Mesodermal cell (in vitro differentiated cells): ENCODE data around the gene CCDC148.
"Not testable (repeated sequence)": the region's sequence is repeated elsewhere in the genome, so short reads cannot be mapped to it uniquely, and the experiment has no call there.

ENCODE experiments used
- H3K27ac ChIP-seq: 2 replicates; pipeline ENCODE4 v1.7.0; 2013; ENCODE audit warnings: mild to moderate bottlenecking, low read depth, low read length, moderate library complexity; ENCODE audit not compliant: severe bottlenecking
- H3K36me3 ChIP-seq: 2 replicates; pipeline ENCODE4 v1.7.1; 2013; ENCODE audit warnings: mild to moderate bottlenecking, low read length, moderate library complexity; ENCODE audit not compliant: control insufficient read depth, insufficient read depth
- H3K4me1 ChIP-seq: one replicate; pipeline ENCODE4 v1.7.1; 2013; ENCODE audit warnings: mild to moderate bottlenecking, low read length; ENCODE audit not compliant: insufficient read depth, control insufficient read depth, poor library complexity, severe bottlenecking
- H3K4me3 ChIP-seq: 2 replicates; pipeline ENCODE4 v1.7.0; 2013; ENCODE audit warnings: low read length, control low read depth, mild to moderate bottlenecking; ENCODE audit not compliant: insufficient read depth, poor library complexity, severe bottlenecking; ENCODE audit errors: extremely low read depth
- H3K9me3 ChIP-seq: 2 replicates; pipeline ENCODE4 v1.7.1; 2013; ENCODE audit warnings: mild to moderate bottlenecking, low read length, moderate library complexity; ENCODE audit not compliant: control insufficient read depth
- WGBS, 2 experiments: methylation state at CpG; one replicate each; pipeline ENCODE4 v1.1.5; 2013; ENCODE audit warnings: missing lambda C conversion rate in 2 of 2; ENCODE audit not compliant: insufficient coverage in 2 of 2; 5-methylcytosine and 5-hydroxymethylcytosine counted together

CCDC148 gene

GRCh38 chr2:158243392-158243791 lies 213.2 kb downstream of the CCDC148 start:
- H3K36me3 ChIP-seq, result no peaks in the 10 kb centered on the region
- H3K27ac ChIP-seq, result no peak overlapping the region
- H3K4me3 ChIP-seq, result no peak overlapping the region
- H3K4me1 ChIP-seq, result no peaks in the 10 kb centered on the region
- 60 to 71% methylated on average over 3 to 4 of the region's 4 CpGs for WGBS, 2 experiments
- no peaks in the 10 kb centered on the region for H3K9me3 ChIP-seq

- Histone ChIP-seq H3K9me3 (no peaks in the 10 kb centered on the region), H3K36me3 (no peaks in the 10 kb centered on the region), H3K27ac (no peak overlapping the region), H3K4me1 (no peaks in the 10 kb centered on the region), H3K4me3 (no peak overlapping the region)
- 65 to 88% methylated on average over 1 to 2 of the region's 2 CpGs for WGBS, 2 experiments
These were observed 214.3 kb downstream of the CCDC148 start for GRCh38 chr2:158242280-158242679.

DNA sequence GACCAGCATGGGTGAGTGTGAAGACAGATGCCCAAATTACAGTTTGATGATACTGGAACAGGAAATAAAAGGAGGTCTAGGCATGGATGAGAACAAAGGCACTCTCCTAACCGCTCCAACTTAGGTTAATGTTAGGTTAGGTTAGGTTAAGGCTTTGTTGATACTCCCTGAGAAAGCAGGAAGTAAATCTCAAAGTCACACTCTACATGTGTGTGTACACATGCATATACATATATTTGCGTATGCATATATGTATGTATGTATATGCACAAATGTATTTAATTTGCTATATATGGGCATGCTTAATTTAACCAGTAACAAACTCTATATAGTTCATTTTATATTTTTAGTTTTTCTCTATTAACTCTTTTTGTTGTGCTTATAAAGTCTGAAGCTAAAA lies 215.6 kb downstream of the CCDC148 start:
- Histone ChIP-seq H3K9me3 (no peaks in the 10 kb centered on the region), H3K4me1 (no peaks in the 10 kb centered on the region), H3K4me3 (no peak overlapping the region), H3K27ac (no peak overlapping the region), H3K36me3 (no peaks in the 10 kb centered on the region)
- WGBS, 2 experiments, result no CpG with 5 or more reads among the region's 2 CpGs

DNA sequence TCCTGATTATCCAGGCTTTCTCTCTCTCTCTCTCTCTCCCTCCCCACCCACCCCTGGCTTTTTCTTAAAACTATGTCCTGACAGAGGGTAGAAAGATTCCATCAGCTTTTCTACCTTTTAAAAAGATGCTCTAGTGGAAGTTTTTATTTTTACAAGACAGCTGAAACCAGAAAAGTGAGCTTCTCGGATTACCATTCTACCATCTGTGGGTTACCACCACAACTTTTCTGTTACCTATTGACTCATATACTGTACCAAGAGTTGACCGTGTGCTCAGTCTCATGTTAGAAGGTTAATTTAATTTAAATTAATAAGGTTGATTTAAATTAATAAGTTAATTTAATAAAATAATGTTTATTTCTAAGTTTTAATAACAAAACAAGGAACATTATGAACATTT lies 217.3 kb downstream of the CCDC148 start:
- no CpG with 5 or more reads among the region's 2 CpGs for WGBS, 2 experiments
- no peaks in the 10 kb centered on the region for H3K36me3 ChIP-seq
- no peaks in the 10 kb centered on the region for H3K4me1 ChIP-seq
- H3K9me3 ChIP-seq, result no peaks in the 10 kb centered on the region
- H3K27ac ChIP-seq, result no peak overlapping the region
- H3K4me3 ChIP-seq, result no peak overlapping the region

DNA sequence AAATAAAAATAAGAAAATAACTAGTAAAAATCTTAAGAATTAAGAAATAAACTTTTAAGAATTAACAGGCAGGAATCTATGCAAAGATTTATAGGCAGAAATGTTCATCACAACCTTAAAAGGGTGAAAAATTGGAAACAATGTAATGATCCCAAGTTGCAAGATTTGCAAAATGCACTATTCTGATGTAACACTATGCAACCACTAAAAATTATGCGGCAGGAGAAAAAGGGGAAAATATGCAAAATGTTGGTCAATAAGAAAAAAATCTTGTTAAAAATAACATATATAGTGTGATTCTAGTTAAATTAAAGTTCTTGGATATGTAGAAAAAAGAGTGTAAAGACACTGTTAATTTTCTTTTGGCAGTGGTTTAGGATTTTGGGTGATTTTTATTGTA lies 222.1 kb downstream of the CCDC148 start:
- no peak overlapping the region for H3K4me3 ChIP-seq
- H3K4me1 ChIP-seq, result no peaks in the 10 kb centered on the region
- H3K27ac ChIP-seq, result no peak overlapping the region
- no peaks in the 10 kb centered on the region for H3K36me3 ChIP-seq
- no peaks in the 10 kb centered on the region for H3K9me3 ChIP-seq
- no CpG with 5 or more reads among the region's 1 CpG for WGBS, 2 experiments

DNA sequence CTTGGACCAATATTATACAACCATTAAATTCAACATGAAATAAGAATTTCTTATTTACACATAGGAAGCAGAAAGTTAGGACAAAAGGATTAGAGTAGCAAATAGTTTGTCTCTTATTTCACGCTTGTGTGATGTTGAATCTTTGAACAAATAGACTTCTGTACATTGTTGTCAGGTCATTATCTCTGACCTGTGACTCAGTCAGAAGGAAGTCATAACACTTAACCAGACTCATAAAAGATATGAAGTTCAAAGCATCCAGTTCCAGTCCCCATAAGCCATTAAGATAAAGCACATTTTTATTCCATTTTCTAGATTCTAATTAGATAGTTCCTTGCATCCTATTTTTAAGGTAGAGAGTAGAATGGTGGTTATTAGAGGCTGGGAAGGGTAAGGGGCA lies 224.1 kb downstream of the CCDC148 start:
- no peaks in the 10 kb centered on the region for H3K9me3 ChIP-seq
- H3K27ac ChIP-seq, result no peak overlapping the region
- no peak overlapping the region for H3K4me3 ChIP-seq
- no CpG with 5 or more reads among the region's 1 CpG for WGBS, 2 experiments
- H3K36me3 ChIP-seq, result no peaks in the 10 kb centered on the region
- no peaks in the 10 kb centered on the region for H3K4me1 ChIP-seq

GRCh38 chr2:158228943-158229508 lies 227.5 kb downstream of the CCDC148 start:
- no peaks in the 10 kb centered on the region for H3K9me3 ChIP-seq
- H3K36me3 ChIP-seq, result no peaks in the 10 kb centered on the region
- no peaks in the 10 kb centered on the region for H3K4me1 ChIP-seq
- no peak overlapping the region for H3K4me3 ChIP-seq
- H3K27ac ChIP-seq, result no peak overlapping the region

DNA sequence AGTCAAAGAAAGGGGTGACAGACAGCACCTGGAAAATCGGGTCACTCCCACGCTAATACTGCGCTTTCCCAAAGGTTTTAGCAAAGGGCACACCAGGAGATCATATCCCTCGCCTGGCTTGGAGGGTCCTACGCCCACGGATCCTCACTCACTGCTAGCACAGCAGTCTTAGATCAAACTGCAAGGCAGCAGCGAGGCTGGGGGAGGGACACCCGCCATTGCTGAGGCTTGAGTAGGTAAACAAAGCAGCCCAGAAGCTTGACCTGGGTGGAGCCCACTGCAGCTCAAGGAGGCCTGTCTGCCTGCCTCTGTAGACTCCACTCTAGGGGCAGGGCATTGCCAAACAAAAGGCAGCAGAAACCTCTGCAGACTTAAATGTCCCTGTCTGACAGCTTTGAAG lies 233.5 kb downstream of the CCDC148 start:
- H3K4me3 ChIP-seq, H3K27ac ChIP-seq, H3K4me1 ChIP-seq, H3K9me3 ChIP-seq, H3K36me3 ChIP-seq: not testable (repeated sequence)
- 76 to 92% methylated on average over 4 to 6 of the region's 8 CpGs for WGBS, 2 experiments

DNA sequence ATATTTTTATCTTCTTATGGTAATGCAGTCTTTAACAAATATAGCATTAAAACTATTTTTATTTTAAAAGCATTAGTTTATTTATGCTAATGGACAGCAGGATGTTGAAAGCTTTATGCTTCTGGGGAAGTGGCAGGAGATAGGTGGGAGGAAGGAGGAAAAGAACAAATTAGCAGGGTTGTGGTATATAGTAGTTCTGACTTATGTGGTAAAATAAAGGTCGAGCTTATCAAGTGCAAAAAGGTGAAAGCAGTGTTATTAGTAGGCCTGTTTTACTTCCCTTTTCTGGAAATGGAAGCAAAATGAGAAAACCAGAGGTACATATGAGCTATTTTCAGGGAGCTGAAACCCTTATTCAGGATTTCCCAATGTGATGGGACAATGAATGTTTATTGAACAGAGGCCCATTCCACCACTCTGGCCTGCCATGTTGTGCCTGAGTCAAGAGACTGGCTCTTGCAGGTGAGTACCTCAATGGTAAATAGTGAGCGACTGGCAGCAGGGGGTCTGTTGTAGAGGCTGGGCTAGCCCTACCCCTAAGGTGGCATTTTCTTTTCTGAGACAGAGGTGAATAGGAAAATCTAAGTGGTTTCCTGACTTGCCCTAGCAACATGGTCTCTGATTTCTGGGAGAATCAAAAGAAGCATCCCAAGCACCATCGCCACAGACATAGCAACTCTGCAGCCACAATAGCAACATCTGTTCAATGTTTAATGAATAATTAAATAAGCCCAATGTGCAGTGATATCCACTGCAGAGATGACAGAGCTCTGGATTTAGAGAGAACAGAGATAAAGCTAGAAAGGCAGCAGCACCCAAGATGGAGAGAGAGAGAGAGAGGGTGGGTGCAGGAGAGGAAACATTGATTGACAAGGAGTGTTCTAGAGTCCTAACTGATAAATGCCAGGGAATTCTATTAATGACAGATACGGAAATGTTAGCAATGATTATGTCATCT lies 235.2 kb downstream of the CCDC148 start:
- 76 to 87% methylated on average over 2 to 3 of the region's 4 CpGs for WGBS, 2 experiments
- Histone ChIP-seq H3K36me3 (no peaks in the 10 kb centered on the region), H3K4me3 (no peak overlapping the region), H3K4me1 (no peaks in the 10 kb centered on the region), H3K27ac (no peak overlapping the region), H3K9me3 (no peaks in the 10 kb centered on the region)

DNA sequence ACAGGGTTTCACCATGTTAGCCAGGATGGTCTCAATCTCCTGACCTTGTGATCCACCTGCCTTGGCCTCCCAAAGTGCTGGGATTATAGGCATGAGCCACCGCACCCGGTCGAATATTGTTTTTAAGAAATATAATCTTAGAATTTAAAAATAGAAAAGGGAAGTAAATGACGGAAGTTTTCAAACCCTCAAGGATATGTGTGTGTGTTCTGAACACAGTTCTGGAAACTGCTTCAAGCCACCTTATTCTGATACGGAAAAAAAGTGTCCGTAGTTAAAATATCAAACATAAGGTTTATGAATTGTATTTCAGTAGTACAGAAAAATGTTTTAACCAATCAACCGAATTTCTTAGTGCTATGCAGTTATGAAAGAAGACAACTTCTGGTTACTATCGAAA lies 239.0 kb downstream of the CCDC148 start:
- peaks cover 12% of the 10 kb centered on the region for H3K4me1 ChIP-seq
- WGBS, 2 experiments, result 100% methylated on average over 1 of the region's 8 CpGs; no CpG with 5 or more reads in 1 of the 2 experiments
- H3K27ac ChIP-seq, result no peak overlapping the region
- H3K9me3 ChIP-seq, result no peaks in the 10 kb centered on the region
- no peak overlapping the region for H3K4me3 ChIP-seq
- no peaks in the 10 kb centered on the region for H3K36me3 ChIP-seq

GRCh38 chr2:158214431-158214830 lies 242.1 kb downstream of the CCDC148 start:
- H3K9me3 ChIP-seq, result no peaks in the 10 kb centered on the region
- no peak overlapping the region for H3K4me3 ChIP-seq
- peaks cover 12% of the 10 kb centered on the region for H3K4me1 ChIP-seq
- no peaks in the 10 kb centered on the region for H3K36me3 ChIP-seq
- H3K27ac ChIP-seq, result no peak overlapping the region
- WGBS, 2 experiments, result 25% methylated on average over 1 of the region's 2 CpGs; no CpG with 5 or more reads in 1 of the 2 experiments
